T-helper 1 cell treated with Interleukin-12 subunit alpha and Interleukin-12 subunit beta and Interleukin-4 antibody, amounts not matched to agents 30 μg/mL and 1 μg/mL, for 36 hours (primary cell): Measurements from ENCODE around the gene NPFFR2.

Experiments used
- H3K27ac Mint-ChIP-seq: one replicate; pipeline ENCODE4 v1.8.0; 2021; ENCODE audit warnings: mild to moderate bottlenecking, mixed read lengths
- H3K27me3 Mint-ChIP-seq: one replicate; pipeline ENCODE4 v1.8.0; 2021; ENCODE audit warnings: low read depth, mixed read lengths
- H3K36me3 Mint-ChIP-seq: one replicate; pipeline ENCODE4 v1.8.0; 2021; ENCODE audit warnings: low read depth, mixed read lengths
- H3K4me1 Mint-ChIP-seq: one replicate; pipeline ENCODE4 v1.8.0; 2021; ENCODE audit warnings: low read depth, mixed read lengths
- H3K4me3 Mint-ChIP-seq: one replicate; pipeline ENCODE4 v1.8.0; 2021; ENCODE audit warnings: mild to moderate bottlenecking, moderate library complexity, mixed read lengths
- H3K9me3 Mint-ChIP-seq: one replicate; pipeline ENCODE4 v1.8.0; 2021; ENCODE audit warnings: mixed read lengths

Gene NPFFR2

DNA sequence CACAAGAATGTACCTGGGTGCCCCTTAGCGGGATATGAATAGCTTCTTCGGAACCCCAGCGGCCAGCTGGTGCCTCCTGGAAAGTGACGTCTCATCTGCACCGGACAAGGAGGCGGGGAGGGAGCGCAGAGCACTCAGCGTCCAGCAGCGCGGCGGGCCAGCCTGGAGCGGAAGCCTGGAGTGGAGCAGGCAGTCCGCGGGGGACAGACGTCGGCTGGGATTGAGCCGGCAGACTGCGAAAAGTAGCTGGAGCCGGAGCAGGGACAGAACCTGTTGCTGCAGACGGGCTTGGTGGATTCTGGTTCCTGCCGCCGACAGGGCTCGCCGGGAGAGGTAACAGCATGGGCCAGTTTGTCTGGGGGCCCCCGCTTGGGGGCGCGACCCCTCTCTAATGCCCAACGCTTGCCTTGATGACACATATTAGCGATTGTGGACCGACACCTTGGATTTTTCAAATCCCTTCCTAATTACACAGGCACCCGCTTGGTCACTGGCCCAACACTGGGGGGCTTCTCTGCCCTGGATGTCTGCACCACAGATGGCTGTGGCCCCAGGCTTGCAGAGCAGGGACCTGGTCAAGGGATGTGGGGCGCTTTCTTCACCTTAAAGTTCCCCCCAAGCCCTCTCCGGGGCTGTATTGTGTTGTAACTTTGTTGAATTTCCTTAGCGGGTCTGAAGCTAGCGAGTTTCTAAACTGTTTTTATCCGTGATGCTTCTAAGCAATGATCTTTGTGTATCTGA, at the start of gene NPFFR2:
TSS of gene NPFFR2 (plus strand) at position 133 of the 741 bp plus-strand sequence. CDS start 96,592 bp downstream, outside the sequence.
- H3K9me3 Mint-ChIP-seq = no peaks in the 10 kb centered on the region
- H3K4me1 Mint-ChIP-seq = no peaks in the 10 kb centered on the region
- no peak within 1 kb of the TSS for H3K4me3 Mint-ChIP-seq
- no peak within 1 kb of the TSS for H3K27ac Mint-ChIP-seq
- peaks cover 12% of the 10 kb centered on the region for H3K27me3 Mint-ChIP-seq
- no peaks in the 10 kb centered on the region for H3K36me3 Mint-ChIP-seq

DNA sequence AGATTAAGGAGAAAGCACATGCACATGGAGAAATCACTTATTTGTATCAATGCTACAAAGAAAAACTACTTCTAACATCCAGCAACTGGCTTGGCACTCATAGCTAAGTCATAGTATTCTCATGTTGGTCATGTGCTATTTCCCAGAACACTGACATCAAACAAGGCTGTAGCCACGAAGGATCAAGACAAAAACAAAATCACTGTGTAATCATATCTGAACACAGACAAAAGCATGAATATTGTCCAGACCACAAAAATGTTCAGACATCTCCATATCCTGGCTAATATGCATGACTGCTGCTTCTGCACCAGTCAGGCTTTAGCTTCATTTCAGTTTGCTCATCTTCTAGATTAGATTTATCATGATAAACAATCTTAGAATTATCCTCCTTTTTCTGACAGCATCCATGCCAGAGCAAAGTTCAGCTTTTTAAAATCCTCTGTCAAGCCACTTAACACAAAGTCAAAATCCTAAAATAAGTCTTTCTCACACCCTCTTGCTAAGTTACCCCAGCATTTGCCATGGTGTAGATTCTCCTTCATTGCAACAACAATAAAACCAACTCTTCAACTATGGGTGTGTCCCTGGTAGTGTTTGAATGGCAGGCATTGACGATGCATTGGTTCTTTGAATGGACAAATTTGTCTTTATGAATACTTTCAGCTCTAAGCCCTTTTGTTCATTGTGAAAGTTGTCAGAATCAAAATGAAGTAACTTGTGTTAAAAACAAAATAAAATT, 39.1 kb upstream of the NPFFR2 start:
- no peak overlapping the region for H3K4me3 Mint-ChIP-seq
- H3K9me3 Mint-ChIP-seq = peaks cover 9% of the 10 kb centered on the region
- H3K27ac Mint-ChIP-seq = no peak overlapping the region
- no peaks in the 10 kb centered on the region for H3K4me1 Mint-ChIP-seq
- no peaks in the 10 kb centered on the region for H3K27me3 Mint-ChIP-seq
- H3K36me3 Mint-ChIP-seq = no peaks in the 10 kb centered on the region

DNA sequence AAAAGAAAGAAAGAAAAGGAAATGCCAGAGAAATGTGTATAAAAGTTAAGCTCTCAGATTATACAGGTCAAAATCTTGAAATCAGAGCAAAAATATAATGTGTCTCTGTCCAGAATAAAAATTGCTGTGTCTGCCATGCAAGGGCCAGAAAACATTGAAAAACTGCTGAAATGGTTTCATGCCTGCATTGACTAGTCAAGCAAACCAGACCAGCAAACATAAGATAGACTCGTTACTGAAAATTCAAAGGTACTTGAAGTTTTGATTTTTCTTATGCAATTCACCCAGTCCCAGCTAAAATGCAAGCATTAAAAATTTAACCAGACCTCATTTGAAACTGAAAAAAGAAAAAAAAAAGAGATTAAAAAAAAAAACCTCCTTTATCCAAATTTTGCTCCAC, 37.2 kb upstream of the NPFFR2 start:
- no peaks in the 10 kb centered on the region for H3K36me3 Mint-ChIP-seq

DNA sequence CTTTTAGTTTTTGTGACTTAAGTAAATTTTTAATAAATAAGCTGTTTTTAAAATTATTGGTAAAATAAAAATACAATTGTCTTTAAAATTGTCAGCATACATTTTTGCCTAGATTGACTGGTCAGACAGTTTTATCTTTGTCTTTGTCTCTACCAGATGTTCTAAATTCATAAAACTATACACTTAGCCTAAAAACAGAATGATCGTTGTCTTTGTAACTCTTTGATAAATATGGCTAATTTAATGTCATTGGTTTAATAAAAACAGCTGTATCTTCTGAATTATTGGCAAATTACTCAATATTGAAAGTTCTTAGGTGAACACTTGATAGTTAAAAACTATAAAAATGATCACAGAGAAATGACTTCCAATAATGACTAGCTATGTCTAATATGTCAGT, 36.5 kb upstream of the NPFFR2 start:
- H3K27ac Mint-ChIP-seq = no peak overlapping the region
- no peaks in the 10 kb centered on the region for H3K27me3 Mint-ChIP-seq

More for the DNA sequence above, 37.2 kb upstream of the NPFFR2 start:
- no peak overlapping the region for H3K4me3 Mint-ChIP-seq
- H3K4me1 Mint-ChIP-seq = no peaks in the 10 kb centered on the region
- peaks cover 9% of the 10 kb centered on the region for H3K9me3 Mint-ChIP-seq
- no peaks in the 10 kb centered on the region for H3K27me3 Mint-ChIP-seq
- no peak overlapping the region for H3K27ac Mint-ChIP-seq

DNA sequence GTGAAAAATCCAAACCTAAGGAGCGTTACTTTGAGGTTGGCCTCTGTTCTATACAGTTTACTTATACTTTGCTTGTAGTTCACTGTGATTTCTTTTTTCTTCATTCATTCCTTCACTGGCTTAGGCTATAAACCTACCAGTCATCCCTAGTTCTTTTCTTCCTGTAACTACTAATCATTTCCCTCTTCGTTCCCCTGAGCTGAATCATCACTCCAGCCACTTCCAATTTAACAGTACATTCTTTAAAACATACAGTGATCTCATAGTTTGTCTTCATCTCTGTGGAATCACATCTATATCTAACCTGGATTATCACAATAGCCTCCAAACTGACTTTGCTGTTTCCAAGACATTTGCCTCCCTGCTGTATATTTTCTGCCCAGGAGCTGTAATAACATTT, 25.2 kb upstream of the NPFFR2 start:
- Mint-ChIP-seq H3K36me3 (no peaks in the 10 kb centered on the region), H3K4me3 (no peak overlapping the region), H3K27ac (no peak overlapping the region), H3K9me3 (no peaks in the 10 kb centered on the region), H3K4me1 (no peaks in the 10 kb centered on the region), H3K27me3 (no peaks in the 10 kb centered on the region)

More for the DNA sequence above, 36.5 kb upstream of the NPFFR2 start:
- Mint-ChIP-seq H3K36me3 (no peaks in the 10 kb centered on the region), H3K9me3 (peaks cover 9% of the 10 kb centered on the region), H3K4me3 (no peak overlapping the region), H3K4me1 (no peaks in the 10 kb centered on the region)

DNA sequence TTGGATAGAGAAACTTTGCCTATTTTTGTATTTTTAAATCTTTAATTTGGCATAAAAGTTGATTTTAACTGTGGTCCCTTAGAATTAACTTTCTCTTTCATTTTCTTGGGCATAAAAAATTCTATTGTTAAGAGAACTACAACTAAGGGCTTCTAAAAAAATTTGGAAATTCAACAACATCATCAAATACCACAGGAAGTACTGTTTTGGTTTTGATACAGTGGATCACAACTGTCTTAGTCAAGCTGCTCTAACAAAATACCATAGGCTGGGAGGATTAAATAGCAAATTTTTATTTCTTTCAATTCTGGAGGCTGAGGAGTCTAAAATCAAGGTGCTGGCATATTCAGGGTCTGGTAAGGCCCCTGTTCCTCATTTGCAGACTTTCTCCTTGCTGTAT, 19.9 kb upstream of the NPFFR2 start:
- Mint-ChIP-seq H3K4me3 (no peak overlapping the region), H3K9me3 (no peaks in the 10 kb centered on the region), H3K27me3 (no peaks in the 10 kb centered on the region), H3K36me3 (no peaks in the 10 kb centered on the region), H3K4me1 (no peaks in the 10 kb centered on the region), H3K27ac (no peak overlapping the region)

DNA sequence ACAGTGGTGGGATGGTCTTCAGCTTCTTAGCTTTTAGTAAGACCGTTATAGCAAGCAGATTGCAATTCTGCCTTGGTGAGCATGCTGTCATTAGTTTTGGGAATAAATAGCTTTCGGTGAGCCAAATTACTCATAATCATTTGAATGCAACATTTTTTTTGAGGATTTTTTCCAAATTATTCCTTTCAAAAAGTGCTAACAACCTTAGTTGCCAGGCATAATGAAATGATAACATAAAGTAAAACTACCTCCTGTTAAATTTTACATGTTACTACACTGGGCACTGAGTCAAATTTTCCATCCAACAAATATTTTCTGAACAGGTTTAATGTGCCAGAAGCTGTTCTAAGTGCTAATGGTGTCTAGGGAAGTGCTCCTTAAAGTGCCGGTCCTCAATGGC, 15.8 kb upstream of the NPFFR2 start:
- Mint-ChIP-seq H3K27ac (no peak overlapping the region), H3K36me3 (no peaks in the 10 kb centered on the region), H3K9me3 (no peaks in the 10 kb centered on the region), H3K4me1 (no peaks in the 10 kb centered on the region), H3K4me3 (no peak overlapping the region), H3K27me3 (no peaks in the 10 kb centered on the region)

DNA sequence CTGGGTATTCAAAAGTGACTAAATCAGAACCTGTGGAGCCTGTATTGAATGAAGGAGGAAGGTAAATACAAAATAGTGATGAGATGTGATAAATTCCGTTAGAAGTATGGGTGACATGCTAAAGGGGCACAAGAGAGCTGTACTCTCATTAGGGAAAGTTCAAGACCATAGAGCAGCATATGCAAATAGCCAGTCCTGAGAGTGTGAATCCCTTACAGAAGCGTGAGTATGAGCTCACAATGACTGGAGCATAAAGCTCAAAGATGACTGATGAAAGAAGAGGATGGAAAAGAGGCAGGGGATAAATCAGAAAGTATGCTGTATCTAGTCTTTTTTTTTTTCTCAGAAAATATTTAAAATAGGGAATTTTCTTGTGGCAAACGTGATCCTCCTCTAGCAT, 12.1 kb upstream of the NPFFR2 start:
- Mint-ChIP-seq H3K36me3 (no peaks in the 10 kb centered on the region), H3K9me3 (no peaks in the 10 kb centered on the region), H3K4me3 (no peak overlapping the region), H3K27me3 (no peaks in the 10 kb centered on the region), H3K4me1 (no peaks in the 10 kb centered on the region), H3K27ac (no peak overlapping the region)

DNA sequence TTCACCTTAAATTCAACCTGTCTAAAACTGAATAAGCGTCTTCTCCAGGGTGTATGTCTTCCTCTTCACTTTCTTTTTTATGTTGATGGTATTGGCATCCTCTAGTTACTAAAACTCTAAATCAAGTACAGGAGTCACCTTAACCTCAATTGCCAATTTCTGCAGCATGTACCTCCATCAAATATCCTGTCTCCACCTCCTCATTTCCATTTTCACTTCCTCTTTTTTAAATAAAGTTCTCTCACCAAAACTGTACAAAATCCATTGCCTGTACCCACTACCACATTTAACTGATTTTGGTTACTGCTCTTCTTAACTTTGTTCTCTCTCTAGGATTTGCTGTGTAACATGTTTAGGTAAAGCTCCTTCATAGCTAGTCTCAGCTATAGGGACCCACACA, 9.2 kb upstream of the NPFFR2 start:
- no peaks in the 10 kb centered on the region for H3K4me1 Mint-ChIP-seq
- H3K9me3 Mint-ChIP-seq = no peaks in the 10 kb centered on the region
- no peaks in the 10 kb centered on the region for H3K27me3 Mint-ChIP-seq
- H3K4me3 Mint-ChIP-seq = no peak overlapping the region
- no peak overlapping the region for H3K27ac Mint-ChIP-seq
- no peaks in the 10 kb centered on the region for H3K36me3 Mint-ChIP-seq

DNA sequence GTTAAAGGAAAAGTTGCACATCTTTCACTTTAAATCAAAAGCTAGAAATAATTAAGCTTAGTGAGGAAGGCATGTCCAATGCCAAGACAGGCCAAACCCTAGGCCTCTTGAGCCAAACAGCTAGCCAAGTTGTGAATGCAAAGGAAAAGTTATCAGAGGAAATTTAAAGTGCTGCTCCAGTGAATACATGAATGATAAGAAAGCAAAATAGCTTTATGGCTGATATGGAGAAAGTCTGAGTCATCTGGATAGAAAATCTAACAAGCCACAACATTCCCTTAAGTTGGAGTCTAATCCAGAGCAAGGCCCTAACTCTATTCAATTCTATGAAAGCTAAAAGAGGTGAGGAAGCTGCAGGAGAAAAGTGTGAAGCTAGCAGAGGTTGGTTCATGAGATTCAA, 23.8 kb downstream of the NPFFR2 start:
- no peak overlapping the region for H3K4me3 Mint-ChIP-seq

DNA sequence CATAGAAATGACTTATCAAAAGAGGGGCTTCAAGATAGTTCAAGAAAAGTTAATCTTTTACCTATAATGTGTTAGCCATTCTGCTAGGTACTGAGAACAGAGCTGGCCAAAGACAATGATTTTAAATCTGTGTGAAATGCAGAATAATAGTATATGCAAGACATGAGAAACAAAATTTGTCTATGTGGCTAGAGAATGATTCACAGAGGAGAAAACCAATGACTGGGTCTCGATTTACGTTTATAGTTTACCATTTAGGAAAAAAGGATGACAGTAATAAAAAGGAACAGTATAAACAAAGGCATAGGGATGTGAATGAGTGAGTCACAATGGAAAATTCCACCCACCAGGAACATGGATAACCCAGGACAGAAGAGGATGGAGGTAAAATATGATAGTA, 31.9 kb downstream of the NPFFR2 start:
- no peaks in the 10 kb centered on the region for H3K9me3 Mint-ChIP-seq
- H3K27ac Mint-ChIP-seq = no peak overlapping the region
- H3K36me3 Mint-ChIP-seq = no peaks in the 10 kb centered on the region
- H3K4me3 Mint-ChIP-seq = no peak overlapping the region
- no peaks in the 10 kb centered on the region for H3K27me3 Mint-ChIP-seq
- H3K4me1 Mint-ChIP-seq = no peaks in the 10 kb centered on the region

More for the DNA sequence above, 23.8 kb downstream of the NPFFR2 start:
- H3K4me1 Mint-ChIP-seq = no peaks in the 10 kb centered on the region
- H3K9me3 Mint-ChIP-seq = no peaks in the 10 kb centered on the region
- no peaks in the 10 kb centered on the region for H3K27me3 Mint-ChIP-seq
- no peaks in the 10 kb centered on the region for H3K36me3 Mint-ChIP-seq
- H3K27ac Mint-ChIP-seq = no peak overlapping the region

DNA sequence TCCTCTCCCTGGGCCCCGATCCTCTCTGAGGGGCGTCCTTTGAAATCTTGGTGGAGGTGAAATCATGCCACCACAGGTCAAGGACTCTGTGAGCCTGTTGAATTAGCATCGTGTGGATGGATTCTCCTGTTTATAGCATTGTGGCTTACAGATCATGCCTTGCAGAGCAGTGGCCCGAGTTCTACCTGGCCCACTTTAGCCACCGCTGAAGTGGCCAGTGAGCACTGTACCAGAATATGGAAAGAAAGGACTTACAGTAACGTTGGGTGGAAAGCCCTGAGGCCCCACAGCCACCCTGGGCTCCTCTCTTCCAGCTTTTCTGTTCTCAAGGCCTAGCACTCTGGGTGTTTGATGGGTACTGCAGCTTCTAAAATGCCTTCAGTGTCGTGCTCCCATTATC, 35.3 kb downstream of the NPFFR2 start:
- Mint-ChIP-seq H3K36me3 (no peaks in the 10 kb centered on the region), H3K27ac (no peak overlapping the region), H3K9me3 (no peaks in the 10 kb centered on the region), H3K4me3 (no peak overlapping the region), H3K27me3 (no peaks in the 10 kb centered on the region), H3K4me1 (no peaks in the 10 kb centered on the region)

DNA sequence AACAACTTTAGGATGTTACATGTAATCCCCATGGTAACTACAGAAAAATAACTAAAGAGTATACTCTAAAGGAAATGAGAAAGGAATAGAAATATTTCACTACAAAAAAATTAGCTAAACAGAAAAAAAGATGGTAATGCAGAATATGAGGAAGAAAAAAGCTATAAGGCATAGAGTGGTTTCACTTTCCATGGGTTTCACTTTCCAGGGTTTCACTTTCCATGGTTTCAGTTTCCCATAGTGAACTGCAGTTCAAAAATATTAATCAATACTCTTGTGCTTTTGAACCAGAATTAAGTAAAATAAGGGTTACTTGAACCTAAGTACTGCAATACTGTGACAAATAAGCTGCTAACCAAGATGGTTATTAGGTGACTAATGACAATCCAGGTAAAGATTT, 42.0 kb downstream of the NPFFR2 start:
- no peak overlapping the region for H3K4me3 Mint-ChIP-seq
- no peaks in the 10 kb centered on the region for H3K4me1 Mint-ChIP-seq
- no peak overlapping the region for H3K27ac Mint-ChIP-seq
- H3K27me3 Mint-ChIP-seq = no peaks in the 10 kb centered on the region
- H3K36me3 Mint-ChIP-seq = no peaks in the 10 kb centered on the region
- peaks cover 4% of the 10 kb centered on the region for H3K9me3 Mint-ChIP-seq

DNA sequence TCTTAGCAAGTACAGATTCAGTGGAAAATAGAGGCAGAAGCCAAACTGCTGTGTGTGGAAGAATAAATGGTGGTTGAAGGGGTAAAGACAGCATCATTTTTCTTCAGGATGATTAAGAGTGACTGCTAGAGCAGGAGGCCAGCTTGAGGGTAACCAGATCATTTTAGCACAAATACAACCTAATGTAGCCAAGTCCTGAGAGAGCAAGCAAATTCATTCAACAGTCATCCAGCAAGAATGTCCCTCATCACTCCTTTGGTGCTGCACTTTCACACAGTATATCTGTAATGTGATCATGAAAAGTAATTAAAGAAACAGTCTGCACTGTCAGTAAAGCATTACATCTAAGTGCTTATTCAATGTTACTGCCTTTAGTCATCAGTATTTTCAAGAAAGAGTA, 44.8 kb downstream of the NPFFR2 start:
- Mint-ChIP-seq H3K4me1 (no peaks in the 10 kb centered on the region), H3K9me3 (peaks cover 4% of the 10 kb centered on the region), H3K27ac (no peak overlapping the region), H3K27me3 (no peaks in the 10 kb centered on the region), H3K36me3 (no peaks in the 10 kb centered on the region), H3K4me3 (no peak overlapping the region)

DNA sequence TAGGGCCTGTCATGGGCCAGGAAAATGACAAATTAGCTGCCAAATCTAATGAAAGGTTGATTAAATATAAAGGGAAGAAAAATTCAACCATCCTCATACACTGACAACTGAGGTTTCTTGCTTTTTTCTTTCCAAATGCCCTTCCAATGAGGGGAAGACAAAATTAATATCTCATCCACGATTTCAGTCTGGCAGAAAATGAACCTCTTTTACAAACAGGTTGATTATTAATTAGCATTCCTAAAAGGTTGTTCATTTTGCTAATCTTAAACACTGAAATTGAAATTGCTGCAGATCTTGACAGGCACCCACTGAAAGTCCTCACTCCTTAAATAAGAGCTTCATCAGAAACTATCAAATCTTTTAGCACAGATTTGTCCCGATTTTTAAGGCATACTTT, 45.5 kb downstream of the NPFFR2 start:
- no peaks in the 10 kb centered on the region for H3K27me3 Mint-ChIP-seq
- no peaks in the 10 kb centered on the region for H3K4me1 Mint-ChIP-seq
- H3K36me3 Mint-ChIP-seq = no peaks in the 10 kb centered on the region
- peaks cover 4% of the 10 kb centered on the region for H3K9me3 Mint-ChIP-seq
- H3K4me3 Mint-ChIP-seq = no peak overlapping the region
- no peak overlapping the region for H3K27ac Mint-ChIP-seq
